Peyer's patch (tissue), 4 donors: ENCODE measurements around the gene SUPT4H1. TPM values are rescaled to one million over a fixed set of nuclear protein-coding genes. Genes with fewer than 3 reads are reported as not detected.

Experiments
- DNase-seq, 3 donors: peaks; one replicate each; pipeline ENCODE4 v3.0.0-alpha.2; 2017 to 2019
- H3K27ac ChIP-seq, 4 donors: fragments of 200-600 bp; sonication (generic); one replicate each; pipeline ENCODE4 v1.5.1; 2016 to 2019
- H3K27me3 ChIP-seq, 2 donors: fragments of 200-600 bp; sonication (generic); one replicate each; pipeline ENCODE4 v1.5.1; 2019
- H3K36me3 ChIP-seq, 3 donors: fragments of 200-600 bp; sonication (generic); one replicate each; pipeline ENCODE4 v1.5.1; 2016 to 2019
- H3K4me1 ChIP-seq, 4 donors: fragments of 200-600 bp; sonication (generic); one replicate each; pipeline ENCODE4 v1.5.1; 2016 to 2019
- H3K4me3 ChIP-seq, 4 donors: fragments of 200-600 bp; sonication (generic); 1 replicate in 3 of 4; 2 replicates in 1 of 4; pipeline ENCODE4 v1.5.1; 2016 to 2019; ENCODE audit warnings: mild to moderate bottlenecking in 1 of 4
- H3K9me3 ChIP-seq, 4 donors: fragments of 200-600 bp; sonication (generic); one replicate each; pipeline ENCODE4 v1.5.1; 2016 to 2019; ENCODE audit warnings: mild to moderate bottlenecking in 1 of 4
- POLR2A ChIP-seq, 2 donors: fragments of 450-650 bp; IDR thresholded peaks; one replicate each; pipeline ENCODE4 v1.5.1; 2017; ENCODE audit warnings: antibody characterized with exemption in 2 of 2, mild to moderate bottlenecking in 2 of 2, moderate library complexity in 2 of 2
- total RNA-seq, 4 donors: library from RNA; depleted of rRNA; stranded (reverse); fragments of >200 nt; gene quantifications; one replicate each; pipeline ENCODE4 v1.1.0, GENCODE V29; 2016
- TF ChIP-seq, protein P1 (sequence below), 6 experiments: fragments of 450-650 bp in 4 of 6; fragments of 200-600 bp in 2 of 6; sonication (generic) in 1 of 6; IDR thresholded peaks; one replicate each; pipeline ENCODE4 v1.5.1; 2017 to 2019; ENCODE audit warnings: antibody characterized with exemption in 6 of 6, mild to moderate bottlenecking in 3 of 6, moderate library complexity in 1 of 6

The SUPT4H1 gene
- total RNA-seq, 4 donors from 2014 or later = 31.9 to 56.1 (median 47.9) TPM

GRCh38 chr17:58377661-58378060 is 25.7 kb upstream of the SUPT4H1 start:
- Histone ChIP-seq H3K4me3 (no peak overlapping the region), H3K27ac (peak overlapping the region in 2 of 4 donors; percentile 45 to 79), H3K4me1 (peaks cover 0 to 72% (median 5%) of the 10 kb centered on the region in 4 donors), H3K36me3 (no peaks in the 10 kb centered on the region), H3K27me3 (no peaks in the 10 kb centered on the region), H3K9me3 (no peaks in the 10 kb centered on the region)
- TF ChIP-seq POLR2A (IDR thresholded peaks at IDR 0.05) = no peak
- no peak for DNase-seq

DNA sequence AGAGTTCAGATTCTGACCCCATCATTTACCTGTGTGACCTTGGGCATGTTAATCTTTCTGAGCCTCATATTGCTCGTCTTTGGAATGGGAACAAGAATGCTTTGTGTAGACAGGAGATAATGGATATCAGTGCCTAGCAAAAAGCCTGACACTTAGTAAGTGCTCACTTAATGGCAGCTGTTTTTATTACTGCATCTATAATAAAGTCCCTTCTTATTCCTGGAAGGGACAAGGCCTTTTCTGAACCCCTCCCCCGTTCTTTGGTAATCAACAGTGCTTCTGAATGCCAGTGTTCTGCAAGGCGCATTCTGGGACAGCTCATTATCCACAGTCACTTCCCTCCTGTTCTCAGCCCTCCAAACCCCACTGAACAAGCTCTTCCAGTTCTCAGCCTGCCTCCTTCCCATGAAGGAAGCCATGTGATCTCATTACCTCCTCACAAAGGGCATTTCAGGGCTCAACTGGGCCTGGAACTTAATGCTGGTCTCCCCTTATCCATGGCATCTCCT is 25.1 kb upstream of the SUPT4H1 start:
- H3K9me3 ChIP-seq = no peaks in the 10 kb centered on the region
- H3K4me1 ChIP-seq = peaks cover 0 to 67% (median 3%) of the 10 kb centered on the region in 4 donors
- peak overlapping the region in 3 of 4 donors; percentile 15 to 79 (median 45) for H3K27ac ChIP-seq

DNA sequence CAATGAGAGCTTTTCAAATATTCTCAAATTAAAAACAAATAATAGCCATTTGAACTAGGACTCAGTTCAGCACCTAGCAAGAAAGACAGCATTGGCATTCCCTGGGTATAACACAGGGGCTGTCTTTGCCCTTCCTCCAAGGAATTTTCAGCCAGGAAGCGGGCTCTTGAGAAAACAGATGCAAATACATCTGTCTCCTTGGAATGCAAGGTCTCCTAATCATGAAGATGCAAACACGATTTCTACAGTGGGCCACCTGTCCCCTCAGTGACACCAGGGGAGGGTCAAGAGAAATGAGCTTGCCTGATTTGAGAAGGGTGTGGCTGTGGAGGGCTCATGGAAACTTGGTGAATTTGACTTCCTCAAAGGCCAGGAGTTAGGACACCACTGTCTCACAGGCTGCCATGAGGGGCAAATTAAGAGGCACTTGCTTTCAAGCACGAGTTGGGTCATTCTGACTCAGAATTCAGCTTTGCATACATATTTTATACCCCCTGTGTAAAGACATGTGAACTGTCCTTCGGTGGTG is 24.5 kb upstream of the SUPT4H1 start:
- no peaks in the 10 kb centered on the region for H3K9me3 ChIP-seq
- H3K36me3 ChIP-seq = no peaks in the 10 kb centered on the region
- TF ChIP-seq, protein P1, sequence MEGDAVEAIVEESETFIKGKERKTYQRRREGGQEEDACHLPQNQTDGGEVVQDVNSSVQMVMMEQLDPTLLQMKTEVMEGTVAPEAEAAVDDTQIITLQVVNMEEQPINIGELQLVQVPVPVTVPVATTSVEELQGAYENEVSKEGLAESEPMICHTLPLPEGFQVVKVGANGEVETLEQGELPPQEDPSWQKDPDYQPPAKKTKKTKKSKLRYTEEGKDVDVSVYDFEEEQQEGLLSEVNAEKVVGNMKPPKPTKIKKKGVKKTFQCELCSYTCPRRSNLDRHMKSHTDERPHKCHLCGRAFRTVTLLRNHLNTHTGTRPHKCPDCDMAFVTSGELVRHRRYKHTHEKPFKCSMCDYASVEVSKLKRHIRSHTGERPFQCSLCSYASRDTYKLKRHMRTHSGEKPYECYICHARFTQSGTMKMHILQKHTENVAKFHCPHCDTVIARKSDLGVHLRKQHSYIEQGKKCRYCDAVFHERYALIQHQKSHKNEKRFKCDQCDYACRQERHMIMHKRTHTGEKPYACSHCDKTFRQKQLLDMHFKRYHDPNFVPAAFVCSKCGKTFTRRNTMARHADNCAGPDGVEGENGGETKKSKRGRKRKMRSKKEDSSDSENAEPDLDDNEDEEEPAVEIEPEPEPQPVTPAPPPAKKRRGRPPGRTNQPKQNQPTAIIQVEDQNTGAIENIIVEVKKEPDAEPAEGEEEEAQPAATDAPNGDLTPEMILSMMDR (IDR thresholded peaks at IDR 0.05) = no peak
- no peak for TF ChIP-seq POLR2A (IDR thresholded peaks at IDR 0.05)
- peak overlapping the region in 3 of 4 donors; percentile 15 to 79 (median 45) for H3K27ac ChIP-seq
- DNase-seq = no peak
- no peak overlapping the region for H3K4me3 ChIP-seq
- peaks cover 0 to 61% (median 0%) of the 10 kb centered on the region in 4 donors for H3K4me1 ChIP-seq
- H3K27me3 ChIP-seq = no peaks in the 10 kb centered on the region

More for the DNA sequence above, 25.1 kb upstream of the SUPT4H1 start:
- no peak for TF ChIP-seq POLR2A (IDR thresholded peaks at IDR 0.05)
- TF ChIP-seq, protein P1 (IDR thresholded peaks at IDR 0.05) = no peak
- DNase-seq = peak in 1 of 3 donors; percentile 58
- H3K4me3 ChIP-seq = no peak overlapping the region
- H3K27me3 ChIP-seq = no peaks in the 10 kb centered on the region
- no peaks in the 10 kb centered on the region for H3K36me3 ChIP-seq

DNA sequence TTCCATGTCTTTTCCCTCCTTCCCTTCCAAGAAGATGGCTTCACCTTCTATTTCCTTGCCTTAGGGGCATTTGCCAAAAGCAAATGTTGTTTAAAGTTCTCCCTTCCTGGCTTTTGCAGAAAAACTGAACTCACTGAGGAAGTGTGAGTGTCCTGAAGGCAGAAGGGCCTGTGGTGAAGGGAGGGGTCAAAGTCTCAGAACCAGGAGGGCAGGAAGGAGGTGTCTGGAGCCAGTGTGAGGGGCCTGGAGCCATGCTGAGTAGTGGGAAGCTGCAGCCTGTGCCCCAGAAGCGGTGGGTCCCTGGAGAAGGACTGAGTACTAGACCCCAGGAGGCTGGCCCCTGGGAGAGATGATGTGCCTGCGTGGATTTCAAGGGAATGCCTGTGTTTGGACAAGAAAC is 23.8 kb upstream of the SUPT4H1 start:
- peak in 1 of 3 donors; percentile 57 for DNase-seq
- H3K27ac ChIP-seq = peak overlapping the region in 2 of 4 donors; percentile 28 to 76
- H3K4me3 ChIP-seq = no peak overlapping the region
- TF ChIP-seq, protein P1 (IDR thresholded peaks at IDR 0.05) = no peak
- no peak for TF ChIP-seq POLR2A (IDR thresholded peaks at IDR 0.05)
- no peaks in the 10 kb centered on the region for H3K36me3 ChIP-seq
- peaks cover 0 to 60% (median 0%) of the 10 kb centered on the region in 4 donors for H3K4me1 ChIP-seq
- no peaks in the 10 kb centered on the region for H3K27me3 ChIP-seq
- no peaks in the 10 kb centered on the region for H3K9me3 ChIP-seq

GRCh38 chr17:58375256-58375655 is 23.3 kb upstream of the SUPT4H1 start:
- no peak for DNase-seq
- Histone ChIP-seq H3K4me3 (no peak overlapping the region), H3K4me1 (peaks cover 0 to 60% (median 0%) of the 10 kb centered on the region in 4 donors), H3K36me3 (no peaks in the 10 kb centered on the region), H3K27ac (peak overlapping the region in 2 of 4 donors; percentile 28 to 76), H3K27me3 (no peaks in the 10 kb centered on the region), H3K9me3 (no peaks in the 10 kb centered on the region)
- no peak for TF ChIP-seq POLR2A (IDR thresholded peaks at IDR 0.05)
- TF ChIP-seq, protein P1 (IDR thresholded peaks at IDR 0.05) = peak in 3 of 6 experiments; percentile 21 to 44 (median 24)

- no peak overlapping the region for H3K27ac ChIP-seq
- no peak overlapping the region for H3K4me3 ChIP-seq
- no peak for DNase-seq
- no peaks in the 10 kb centered on the region for H3K36me3 ChIP-seq
- peaks cover 0 to 53% (median 3%) of the 10 kb centered on the region in 4 donors for H3K4me1 ChIP-seq
- TF ChIP-seq, protein P1 (IDR thresholded peaks at IDR 0.05) = no peak
- no peak for TF ChIP-seq POLR2A (IDR thresholded peaks at IDR 0.05)
- H3K9me3 ChIP-seq = no peaks in the 10 kb centered on the region
- no peaks in the 10 kb centered on the region for H3K27me3 ChIP-seq
These were observed 21.9 kb upstream of the SUPT4H1 start for GRCh38 chr17:58373923-58374322.
